HG03196 (cell line): ENCODE results near the gene FAM171A2.
"Not testable (repeated sequence)": the region's sequence is repeated elsewhere in the genome, so short reads cannot be mapped to it uniquely, and the experiment has no call there.

Experiments
- ATAC-seq: cut with Tn5 transposase; IDR thresholded peaks from one replicate; pipeline ENCODE4 v1.9.1; 2021; ENCODE audit not compliant: unreplicated experiment

FAM171A2 gene

GRCh38 chr17:44347206-44348055 lies 16.2 kb downstream of the FAM171A2 start:
- ATAC-seq: not testable (repeated sequence)

- no peak for ATAC-seq
These were observed 17.4 kb downstream of the FAM171A2 start for GRCh38 chr17:44346064-44346844.

- peak; percentile 4 for ATAC-seq
These were observed 18.1 kb downstream of the FAM171A2 start for GRCh38 chr17:44345454-44346026.

GRCh38 chr17:44344939-44345453 lies 18.7 kb downstream of the FAM171A2 start, which contains the start of gene GRN:
Gene GRN (plus strand): TSS chr17:44345302. CDS start chr17:44349165, 3,863 bp downstream.
- peak; percentile 46 for ATAC-seq

- ATAC-seq: no peak
These were observed 20.0 kb downstream of the FAM171A2 start for GRCh38 chr17:44343510-44344209.

GRCh38 chr17:44340553-44340952 lies 23.1 kb downstream of the FAM171A2 start:
- not testable (repeated sequence) for ATAC-seq

GRCh38 chr17:44338702-44339101 lies 25.0 kb downstream of the FAM171A2 start:
- ATAC-seq: no peak

- ATAC-seq: no peak
These were observed 27.7 kb downstream of the FAM171A2 start for GRCh38 chr17:44335968-44336367.

- no peak for ATAC-seq
These were observed 28.1 kb downstream of the FAM171A2 start for GRCh38 chr17:44335564-44335963.

- no peak for ATAC-seq
These were observed 28.9 kb downstream of the FAM171A2 start for GRCh38 chr17:44334727-44335126.

- ATAC-seq: no peak
These were observed 29.3 kb downstream of the FAM171A2 start for GRCh38 chr17:44334315-44334714.

GRCh38 chr17:44333371-44333770 lies 30.3 kb downstream of the FAM171A2 start:
- no peak for ATAC-seq

- no peak for ATAC-seq
These were observed 32.3 kb downstream of the FAM171A2 start for GRCh38 chr17:44331249-44331760.

- ATAC-seq: not testable (repeated sequence)
These were observed 33.4 kb downstream of the FAM171A2 start for GRCh38 chr17:44330263-44330662.

GRCh38 chr17:44329516-44329915 lies 34.1 kb downstream of the FAM171A2 start:
- not testable (repeated sequence) for ATAC-seq

GRCh38 chr17:44327715-44328449 lies 35.8 kb downstream of the FAM171A2 start:
- no peak for ATAC-seq

- peak; percentile 46 for ATAC-seq
These were observed 36.7 kb downstream of the FAM171A2 start for GRCh38 chr17:44326861-44327444.

GRCh38 chr17:44324571-44325275 lies 38.9 kb downstream of the FAM171A2 start, which contains the start of gene SLC25A39:
Gene SLC25A39 (minus strand): TSS chr17:44324823. CDS start chr17:44323562, 1,261 bp downstream.
- ATAC-seq: peak; percentile 60
